GM18498 (cell line): ENCODE measurements around the gene P3H3.
A peak's percentile ranks its signal among the peaks of the same experiment; 100 is the strongest.
"Not testable (repeated sequence)": the region's sequence is repeated elsewhere in the genome, so short reads cannot be mapped to it uniquely, and the experiment has no call there.

Experiments
- ATAC-seq: cut with Tn5 transposase; IDR thresholded peaks from one replicate; pipeline ENCODE4 v1.9.1; 2021; ENCODE audit warnings: mild to moderate bottlenecking, moderate library complexity; ENCODE audit not compliant: unreplicated experiment

The P3H3 gene

DNA sequence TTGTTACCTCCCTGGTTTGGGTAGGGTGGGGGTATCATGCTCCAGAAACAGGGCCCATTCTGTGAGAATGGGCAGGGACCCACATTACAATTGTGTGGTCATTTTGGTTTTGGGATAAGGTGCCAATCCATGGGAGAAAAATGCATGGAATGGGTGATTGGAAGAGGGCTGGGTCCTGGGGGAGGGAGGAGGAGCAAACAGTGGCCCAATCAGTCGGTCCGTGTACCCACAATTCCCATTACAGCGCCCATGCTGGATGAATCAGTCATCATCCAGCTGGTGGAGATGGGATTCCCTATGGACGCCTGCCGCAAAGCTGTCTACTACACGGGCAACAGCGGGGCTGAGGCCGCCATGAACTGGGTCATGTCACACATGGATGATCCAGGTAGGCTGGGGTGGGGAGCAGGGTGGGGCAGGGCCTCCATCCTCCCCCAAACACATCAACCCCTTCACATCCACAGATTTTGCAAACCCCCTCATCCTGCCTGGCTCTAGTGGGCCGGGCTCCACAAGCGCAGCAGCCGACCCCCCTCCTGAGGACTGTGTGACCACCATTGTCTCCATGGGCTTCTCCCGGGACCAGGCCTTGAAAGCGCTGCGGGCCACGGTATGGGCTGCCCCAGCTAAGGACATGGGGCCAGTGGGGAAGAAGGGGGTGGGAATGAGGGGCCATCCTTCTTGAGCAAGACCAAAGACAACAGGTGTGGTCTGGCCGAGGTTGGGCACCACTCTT, 35.5 kb downstream of the P3H3 start:
- ATAC-seq, result no peak

DNA sequence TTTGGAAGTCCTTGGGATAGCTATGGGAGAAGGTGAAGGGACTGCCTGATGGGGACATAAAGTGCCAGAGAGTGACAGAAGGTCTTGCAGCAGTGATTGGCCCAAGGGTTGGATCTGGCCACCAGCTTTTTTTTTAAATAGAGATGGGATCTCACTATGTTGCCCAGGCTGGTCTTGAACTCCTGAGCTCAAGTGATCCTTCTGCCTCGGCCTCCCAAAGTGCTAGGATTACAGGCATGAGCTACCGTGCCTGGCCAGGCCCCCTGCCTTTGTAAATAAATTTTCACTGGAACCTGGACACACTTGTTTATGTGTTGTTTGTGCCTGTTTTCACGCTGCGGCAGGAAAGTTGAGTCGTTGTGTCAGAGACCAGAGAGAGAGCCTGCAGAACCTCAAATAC, 37.1 kb downstream of the P3H3 start:
- ATAC-seq, result not testable (repeated sequence)

DNA sequence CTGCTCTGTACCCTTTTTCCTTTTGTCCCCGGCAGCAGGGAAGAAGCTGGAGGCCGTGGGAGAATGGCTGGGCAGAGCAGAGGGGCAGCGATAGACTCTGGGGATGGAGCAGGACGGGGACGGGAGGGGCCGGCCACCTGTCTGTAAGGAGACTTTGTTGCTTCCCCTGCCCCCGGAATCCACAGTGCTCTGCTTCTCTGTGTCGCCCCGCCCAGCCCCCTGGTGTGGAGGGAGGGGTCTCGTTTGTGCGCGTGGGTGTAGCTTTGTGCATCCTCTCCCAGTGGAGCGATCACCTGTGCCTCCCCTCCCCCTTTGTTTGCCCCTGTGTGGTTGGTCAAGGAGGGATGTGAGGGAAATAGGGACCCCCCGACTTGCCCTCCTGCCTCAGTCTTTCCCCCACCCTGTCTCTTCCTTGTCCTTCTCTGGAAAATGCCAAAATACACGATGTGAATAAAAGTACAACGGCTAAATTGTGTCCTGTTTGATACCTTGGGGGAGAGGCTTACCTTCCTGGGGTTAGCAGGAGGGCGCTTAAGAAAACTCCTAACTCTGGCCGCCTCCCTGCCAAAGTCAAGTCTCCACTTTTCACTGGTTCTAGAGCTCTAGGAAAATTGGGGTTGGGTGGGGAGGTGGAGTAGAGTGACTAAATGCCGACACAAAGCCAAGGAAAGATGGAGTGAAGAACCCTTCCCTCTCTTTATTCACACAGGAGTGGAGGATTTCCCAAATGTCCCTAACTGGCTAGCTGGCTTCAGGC, 38.1 kb downstream of the P3H3 start:
- no peak for ATAC-seq

DNA sequence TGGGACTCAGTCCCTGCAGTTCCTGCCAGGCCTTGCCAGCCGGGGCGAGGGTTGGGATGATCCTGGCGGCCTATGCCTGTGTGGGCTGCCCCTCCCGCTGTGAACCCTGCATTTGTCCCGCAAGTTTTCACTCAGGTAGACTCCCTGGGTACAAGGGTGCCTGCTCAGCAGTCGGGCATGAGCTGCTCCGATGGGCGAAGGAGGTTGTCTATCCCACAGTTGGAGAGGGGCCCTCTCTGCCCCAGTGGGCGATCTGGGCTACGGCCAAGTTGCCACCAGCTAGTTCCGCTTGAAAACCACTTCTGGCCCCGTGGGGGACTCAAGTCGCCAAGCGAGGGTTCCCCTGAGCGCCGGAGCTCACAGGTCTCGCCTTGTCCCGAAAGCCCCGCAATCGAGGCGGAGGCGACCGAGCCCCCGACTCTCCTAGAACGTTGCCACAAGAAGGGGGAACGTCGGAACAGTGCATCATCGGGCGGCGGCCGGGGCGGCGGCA, 38.8 kb downstream of the P3H3 start:
- ATAC-seq, result peak; percentile 11

DNA sequence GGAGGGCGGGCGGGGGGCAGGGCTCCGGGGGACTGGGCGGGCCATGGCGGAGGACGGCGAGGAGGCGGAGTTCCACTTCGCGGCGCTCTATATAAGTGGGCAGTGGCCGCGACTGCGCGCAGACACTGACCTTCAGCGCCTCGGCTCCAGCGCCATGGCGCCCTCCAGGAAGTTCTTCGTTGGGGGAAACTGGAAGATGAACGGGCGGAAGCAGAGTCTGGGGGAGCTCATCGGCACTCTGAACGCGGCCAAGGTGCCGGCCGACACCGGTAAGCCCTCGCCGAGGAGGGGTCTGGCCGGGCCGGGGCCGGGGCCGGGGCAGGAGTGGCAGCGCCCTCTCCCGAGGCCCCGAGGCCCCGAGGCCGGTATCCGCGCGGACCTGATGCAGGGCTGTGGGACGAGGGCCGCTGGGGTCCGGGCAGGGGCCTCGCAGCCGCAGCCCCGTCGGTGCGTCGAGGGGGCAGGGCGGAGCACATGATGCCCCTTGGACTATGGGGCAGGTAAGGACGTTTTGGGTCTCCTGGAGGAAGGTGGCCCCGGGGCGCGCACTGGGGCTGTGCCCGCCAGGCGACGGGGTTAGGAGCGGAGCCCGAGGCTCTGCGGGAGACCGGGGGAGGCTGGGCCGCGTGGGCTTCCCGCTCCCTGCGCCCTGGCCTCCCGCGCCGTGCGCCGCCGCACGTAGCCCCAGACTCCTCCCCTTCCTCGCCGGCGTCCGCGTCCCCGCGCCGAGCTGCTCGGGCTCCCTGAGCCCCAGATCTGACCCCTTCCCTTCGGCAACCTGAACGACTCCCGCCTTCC, 39.4 kb downstream of the P3H3 start, which contains the start of gene TPI1:
TSS of gene TPI1 (plus strand) at position 119 of the 798 bp plus-strand sequence. CDS start at position 155, 36 bp downstream.
- ATAC-seq, result peak; percentile 65

DNA sequence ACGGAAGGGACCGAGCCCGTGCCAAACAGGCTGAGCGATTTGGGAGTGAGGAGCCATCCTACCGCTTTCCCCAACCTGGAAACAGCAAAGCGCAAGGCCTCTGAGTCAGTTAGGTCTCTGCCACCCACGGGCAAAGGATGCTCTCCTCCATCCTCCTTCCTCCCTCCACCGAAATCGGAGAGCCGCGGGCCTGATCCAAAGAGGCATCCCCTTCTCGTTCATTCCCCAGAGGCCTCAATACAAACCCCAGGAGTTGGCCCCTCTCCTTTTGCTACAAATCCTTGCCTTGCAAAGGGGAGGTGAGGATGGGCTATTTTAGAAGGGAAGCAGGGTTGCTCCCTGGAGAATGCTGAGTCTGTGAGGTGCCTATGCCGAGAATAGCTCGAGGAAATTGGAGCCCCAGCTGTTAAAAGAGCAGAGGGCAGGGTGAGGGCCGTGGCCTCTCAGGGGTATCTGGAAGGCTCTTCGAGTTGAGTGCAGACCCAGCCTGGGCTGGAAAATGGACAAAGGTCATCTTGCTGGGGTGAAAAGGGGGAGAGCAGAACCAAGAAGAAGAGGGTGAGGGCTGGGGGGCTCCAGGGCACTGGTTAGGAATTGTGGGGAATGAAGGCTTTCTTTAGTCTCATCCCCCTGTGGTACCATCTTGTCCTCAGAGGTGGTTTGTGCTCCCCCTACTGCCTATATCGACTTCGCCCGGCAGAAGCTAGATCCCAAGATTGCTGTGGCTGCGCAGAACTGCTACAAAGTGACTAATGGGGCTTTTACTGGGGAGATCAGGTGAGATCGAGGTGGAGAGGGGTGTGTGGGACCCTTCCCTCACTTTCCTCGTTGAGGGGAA, 40.2 kb downstream of the P3H3 start:
- no peak for ATAC-seq

DNA sequence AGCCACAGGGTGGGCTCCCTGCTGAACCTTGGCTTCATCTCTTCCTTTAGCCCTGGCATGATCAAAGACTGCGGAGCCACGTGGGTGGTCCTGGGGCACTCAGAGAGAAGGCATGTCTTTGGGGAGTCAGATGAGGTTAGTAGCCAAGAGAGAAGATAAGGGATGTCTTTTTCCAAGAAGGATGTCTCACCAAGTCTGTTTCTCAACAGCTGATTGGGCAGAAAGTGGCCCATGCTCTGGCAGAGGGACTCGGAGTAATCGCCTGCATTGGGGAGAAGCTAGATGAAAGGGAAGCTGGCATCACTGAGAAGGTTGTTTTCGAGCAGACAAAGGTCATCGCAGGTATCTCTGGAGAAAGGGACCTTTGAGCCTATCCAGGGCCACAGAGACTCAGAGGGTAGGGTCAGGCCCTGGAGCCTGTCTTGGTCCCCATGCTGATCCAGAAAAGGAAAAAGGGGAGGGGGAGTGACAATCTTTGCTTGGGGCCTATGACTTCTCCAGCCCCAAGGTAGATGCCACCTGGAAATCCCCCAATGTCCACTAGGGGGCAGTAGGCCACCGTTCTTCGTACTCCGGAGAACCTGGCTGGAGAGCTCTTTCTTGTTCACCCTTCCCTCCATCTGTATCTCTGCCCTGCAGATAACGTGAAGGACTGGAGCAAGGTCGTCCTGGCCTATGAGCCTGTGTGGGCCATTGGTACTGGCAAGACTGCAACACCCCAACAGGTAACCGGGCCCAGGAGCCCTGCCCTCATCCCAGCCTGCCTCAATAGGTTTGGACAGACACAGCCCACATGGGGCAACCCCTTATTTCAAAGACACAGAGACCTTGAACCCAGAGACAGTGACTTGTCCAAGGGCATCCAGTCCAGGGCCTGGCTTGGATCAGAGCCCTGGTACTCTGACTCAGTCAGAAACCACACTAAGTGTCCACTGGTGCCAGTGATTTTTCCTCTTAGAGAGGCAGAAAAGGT, 41.1 kb downstream of the P3H3 start:
- no peak for ATAC-seq

DNA sequence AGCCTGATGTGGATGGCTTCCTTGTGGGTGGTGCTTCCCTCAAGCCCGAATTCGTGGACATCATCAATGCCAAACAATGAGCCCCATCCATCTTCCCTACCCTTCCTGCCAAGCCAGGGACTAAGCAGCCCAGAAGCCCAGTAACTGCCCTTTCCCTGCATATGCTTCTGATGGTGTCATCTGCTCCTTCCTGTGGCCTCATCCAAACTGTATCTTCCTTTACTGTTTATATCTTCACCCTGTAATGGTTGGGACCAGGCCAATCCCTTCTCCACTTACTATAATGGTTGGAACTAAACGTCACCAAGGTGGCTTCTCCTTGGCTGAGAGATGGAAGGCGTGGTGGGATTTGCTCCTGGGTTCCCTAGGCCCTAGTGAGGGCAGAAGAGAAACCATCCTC, 42.1 kb downstream of the P3H3 start:
- ATAC-seq, result not testable (repeated sequence)

DNA sequence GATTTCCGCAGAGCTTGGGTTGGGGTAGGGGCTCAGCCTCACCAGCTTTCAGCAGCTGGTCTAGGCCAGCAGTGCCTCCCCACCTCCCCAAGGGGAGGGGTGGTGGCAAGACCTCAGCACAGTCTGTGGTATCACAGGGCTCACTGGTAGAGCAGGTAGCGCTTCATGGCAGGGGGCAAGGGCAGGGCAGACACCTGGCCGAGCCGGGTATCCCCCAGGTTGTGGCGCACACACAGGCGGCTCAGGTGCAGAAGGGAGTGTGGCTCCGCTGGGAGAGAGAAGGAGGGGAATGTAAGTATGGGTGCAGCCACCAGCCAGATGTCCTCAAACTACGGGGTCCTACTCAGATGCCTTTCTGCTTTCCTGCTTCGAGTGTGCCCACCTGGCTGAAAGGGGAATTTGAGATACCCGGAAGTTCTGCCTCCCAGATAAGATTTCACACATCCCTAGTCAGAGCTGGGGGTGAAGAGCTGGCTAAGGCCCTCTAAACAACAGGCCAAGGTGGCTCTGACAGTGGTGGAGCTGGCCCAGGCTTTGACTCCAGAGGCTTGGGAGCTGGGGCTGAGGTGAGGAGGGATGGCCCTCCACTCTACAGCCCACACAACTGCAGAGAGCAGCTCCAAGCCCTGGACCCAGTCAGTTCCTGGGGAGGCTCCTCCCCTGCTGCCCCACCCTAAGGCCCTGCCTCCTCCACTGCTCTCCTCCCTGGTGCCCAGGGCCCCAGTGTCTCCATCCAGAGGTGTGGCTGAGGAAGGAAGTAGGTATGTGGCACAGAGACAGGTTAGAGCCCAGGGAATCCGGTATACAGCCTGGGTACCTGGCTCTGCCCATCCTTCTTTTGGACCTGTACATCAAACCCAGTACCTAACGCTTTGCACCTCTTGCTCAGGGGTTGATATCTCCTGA, 43.1 kb downstream of the P3H3 start:
- no peak for ATAC-seq

DNA sequence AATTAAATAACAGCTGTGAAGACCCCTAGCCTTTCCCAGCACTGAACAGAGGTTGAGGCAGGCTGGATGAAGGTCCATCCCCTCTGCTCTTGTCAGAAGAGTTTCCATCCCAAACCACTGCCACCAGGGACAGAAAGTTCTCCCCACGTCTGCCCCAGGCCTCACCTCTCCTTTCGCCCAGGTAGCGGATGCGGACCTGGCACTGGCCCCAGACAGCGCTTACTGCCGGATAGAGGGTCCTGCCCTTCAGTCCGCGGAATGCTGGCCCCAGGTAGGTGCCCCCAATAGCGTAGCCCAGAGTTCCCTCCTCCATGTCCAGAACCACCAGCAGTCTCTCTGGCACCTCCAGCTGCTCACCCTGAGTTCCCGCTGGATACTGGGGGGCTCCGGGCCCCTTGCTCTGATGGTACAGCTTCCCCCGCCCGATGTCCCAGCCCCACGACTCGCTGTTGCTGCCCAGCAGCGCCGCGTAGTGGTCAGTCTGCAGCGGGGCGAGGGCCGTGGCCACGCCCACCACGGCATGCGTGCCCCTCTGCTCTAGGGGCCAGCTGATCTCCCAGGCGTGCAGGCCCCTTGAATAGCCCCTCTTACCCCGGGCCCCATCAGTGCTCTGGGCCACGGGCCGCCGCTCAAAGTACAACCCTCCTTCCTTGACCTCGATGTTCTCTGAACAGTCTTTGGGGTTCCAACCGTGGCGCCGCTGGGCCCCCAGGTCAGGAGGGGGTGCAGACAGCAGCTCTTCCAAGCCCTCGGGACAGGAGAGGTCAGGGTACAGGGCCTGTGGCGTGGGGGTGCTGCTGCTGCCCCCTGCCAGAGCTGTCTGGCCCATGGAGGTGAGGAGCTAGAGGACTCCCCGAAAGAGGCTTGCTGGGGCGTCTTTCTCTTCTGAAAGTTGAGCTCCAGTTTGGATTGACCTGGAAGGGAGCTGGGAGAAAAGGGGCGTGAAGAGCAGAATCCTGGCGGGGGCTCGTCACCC, 44.2 kb downstream of the P3H3 start:
- ATAC-seq, result peak; percentile 35

DNA sequence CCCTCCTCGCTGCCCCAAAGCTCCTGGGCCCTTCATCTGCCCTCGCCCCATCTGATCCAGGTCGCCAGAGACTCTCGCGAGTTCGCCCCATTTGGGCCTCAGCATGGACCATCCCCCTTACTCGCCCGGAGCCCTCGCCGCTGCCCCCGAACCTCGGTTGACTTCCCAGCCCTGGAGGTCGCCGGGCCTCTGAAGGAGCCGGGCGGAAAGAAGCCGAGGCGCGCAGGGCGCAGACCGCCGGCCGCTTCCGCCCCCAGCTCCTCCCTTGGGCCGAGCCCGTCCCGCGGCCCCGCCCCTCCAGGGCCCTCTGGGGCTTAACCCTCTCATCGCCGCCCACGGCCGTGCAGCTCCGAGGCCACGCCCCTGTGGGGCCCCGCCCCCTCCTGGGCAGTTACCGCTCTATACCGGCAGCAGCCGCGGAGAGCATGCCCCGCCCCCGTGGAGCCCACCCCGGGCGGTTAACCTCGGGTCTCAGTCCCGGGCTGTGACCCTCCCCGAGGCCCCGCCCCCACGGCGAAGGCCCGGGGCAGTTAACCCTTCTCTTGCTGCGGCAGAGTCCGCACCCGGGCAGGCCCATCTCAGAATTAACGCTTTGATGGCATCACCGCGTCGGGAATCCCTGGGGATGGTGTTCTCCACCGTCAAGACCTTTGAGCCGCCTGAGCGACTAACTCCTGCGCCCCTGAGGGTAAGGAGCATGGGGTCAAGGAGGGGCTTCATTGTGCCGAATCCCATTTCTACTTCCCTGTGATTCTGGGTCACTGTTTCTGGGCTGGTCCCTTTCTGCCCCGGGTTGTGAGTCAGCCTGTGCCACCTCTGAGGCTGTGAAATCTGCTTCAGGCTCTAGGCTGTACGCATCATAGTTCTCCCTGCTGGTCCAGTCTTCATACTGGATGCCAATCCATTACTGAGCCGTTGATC, 45.1 kb downstream of the P3H3 start, which contains the start of gene SPSB2:
TSS of gene SPSB2 (minus strand) at position 210 of the 921 bp plus-strand sequence. CDS start 402 bp downstream, outside the sequence.
- peak; percentile 75 for ATAC-seq

DNA sequence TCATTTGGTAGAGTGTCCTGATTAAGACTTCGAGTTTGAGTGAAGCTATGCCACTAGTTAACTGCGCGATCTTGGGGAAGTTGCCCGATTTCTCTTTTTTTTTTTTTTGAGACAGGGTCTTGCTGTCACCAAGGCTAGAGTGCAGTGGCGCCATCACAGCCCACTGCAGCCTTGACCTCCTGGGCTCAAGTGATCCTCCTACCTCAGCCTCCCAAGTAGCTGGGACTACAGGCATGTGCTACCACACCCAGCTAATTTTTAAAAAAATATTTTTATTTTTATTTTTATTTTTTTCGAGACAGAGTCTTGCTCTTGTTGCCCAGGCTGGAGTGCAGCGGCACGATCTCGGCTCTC, 45.8 kb downstream of the P3H3 start:
- ATAC-seq, result not testable (repeated sequence)

DNA sequence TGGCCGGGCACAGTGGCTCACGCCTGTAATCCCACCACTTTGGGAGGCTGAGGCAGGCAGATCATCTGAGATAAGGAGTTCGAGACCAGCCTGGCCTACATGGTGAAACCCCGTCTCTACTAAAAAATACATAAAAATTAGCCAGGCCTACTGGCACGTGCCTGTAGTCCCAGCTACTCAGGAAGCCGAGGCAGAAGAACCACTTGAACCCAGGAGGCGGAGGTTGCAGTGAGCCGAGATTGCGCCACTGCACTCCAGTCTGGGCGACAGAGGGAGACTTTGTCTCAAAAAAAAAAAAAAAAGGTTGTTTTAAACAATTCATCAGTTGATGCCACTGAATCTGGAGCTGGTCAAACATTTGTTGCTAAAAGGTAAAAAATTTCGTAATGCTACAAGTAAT, 51.6 kb downstream of the P3H3 start:
- ATAC-seq, result not testable (repeated sequence)

DNA sequence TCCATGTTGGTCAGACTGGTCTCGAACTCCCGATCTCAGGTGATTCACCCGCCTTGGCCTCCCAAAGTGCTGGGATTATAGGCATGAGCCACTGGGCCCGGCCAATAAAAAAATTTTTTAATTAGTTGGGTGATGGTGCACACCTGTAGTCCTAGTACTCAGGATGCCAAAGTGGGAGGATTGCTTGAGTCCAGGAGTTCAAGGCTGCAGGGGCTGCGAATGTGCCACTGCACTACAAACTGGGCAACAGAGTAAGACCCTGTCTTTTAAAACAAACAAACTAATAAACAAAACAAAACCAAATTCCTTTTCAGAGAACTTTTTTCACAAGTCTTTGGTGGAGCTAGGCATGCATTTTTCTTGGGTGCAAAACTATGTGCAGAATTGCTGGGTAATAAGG, 55.0 kb downstream of the P3H3 start:
- no peak for ATAC-seq

DNA sequence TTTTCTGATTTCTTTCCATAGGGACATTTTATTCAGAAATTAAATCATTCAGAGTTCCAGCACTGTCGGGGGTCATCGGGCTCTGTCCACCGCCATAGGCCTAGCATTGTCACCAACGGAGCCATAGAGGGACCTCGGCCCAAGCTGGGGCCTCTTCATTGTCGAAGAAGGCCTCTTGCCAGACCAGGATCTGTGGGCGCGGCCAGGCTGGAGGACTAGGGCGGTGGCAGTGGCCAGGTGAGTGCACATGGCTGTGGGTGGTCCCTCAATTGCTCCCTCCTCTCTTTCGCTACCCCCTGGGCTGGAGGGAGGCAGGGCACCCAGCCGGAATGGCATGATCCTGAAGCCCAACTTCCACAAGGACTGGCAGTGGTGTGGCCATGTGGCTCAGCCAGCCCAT, 55.5 kb downstream of the P3H3 start:
- no peak for ATAC-seq

DNA sequence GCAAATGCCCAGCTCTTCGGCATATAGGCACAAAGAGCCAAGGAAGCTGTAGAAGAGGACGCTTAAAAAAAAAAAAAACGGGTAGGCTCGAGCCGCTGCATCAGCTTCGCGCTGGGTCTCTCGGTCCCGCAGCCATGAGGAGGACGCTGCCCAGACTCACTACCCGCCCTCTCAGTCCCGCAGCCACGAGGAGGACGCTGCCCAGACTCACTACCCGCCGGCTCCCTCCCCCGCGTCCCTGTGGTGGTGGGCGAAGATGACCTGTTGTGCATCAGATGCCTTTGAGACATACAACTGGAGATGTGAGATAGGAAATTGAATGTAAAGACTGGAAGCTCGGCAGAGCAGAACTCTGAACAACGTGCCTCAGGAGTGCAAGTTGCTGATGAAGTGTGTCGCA, 56.3 kb downstream of the P3H3 start:
- no peak for ATAC-seq
